Urinary bladder (tissue), 4 donors: ENCODE measurements around the gene TSHZ1. TPM values are rescaled to one million over a fixed set of nuclear protein-coding genes. Genes with fewer than 3 reads are reported as not detected.

Source experiments
- DNase-seq: peaks from one replicate; pipeline ENCODE4 v3.0.0-alpha.2; 2015; ENCODE audit errors: extremely low spot score
- H3K27ac ChIP-seq: one replicate; pipeline ENCODE4 v1.5.1; 2013; ENCODE audit warnings: low read depth, mild to moderate bottlenecking, moderate library complexity
- H3K36me3 ChIP-seq: one replicate; pipeline ENCODE4 v1.6.1; 2013; ENCODE audit warnings: mild to moderate bottlenecking, moderate library complexity; ENCODE audit not compliant: insufficient read depth
- H3K4me1 ChIP-seq: one replicate; pipeline ENCODE4 v1.6.1; 2013; ENCODE audit warnings: mild to moderate bottlenecking, moderate library complexity; ENCODE audit not compliant: insufficient read depth
- H3K4me3 ChIP-seq: one replicate; pipeline ENCODE4 v1.5.1; 2013; ENCODE audit warnings: low read depth, low read length
- WGBS: extraction: QIAGEN DNeasy Blood & Tissue Kit; methylation state at CpG from one replicate; pipeline ENCODE4 v1.1.7; 2013; 5-methylcytosine and 5-hydroxymethylcytosine counted together
- polyA plus RNA-seq: library from polyadenylated mRNA; stranded (reverse); fragments of 200-250 nt; gene quantifications from one replicate; pipeline ENCODE4 v1.2.3, GENCODE V29; 2013
- total RNA-seq: library from RNA; depleted of rRNA; stranded (reverse); fragments of >200 nt; gene quantifications from one replicate; pipeline ENCODE4 v1.2.3, GENCODE V29; 2014
- donor health status: healthy with polysubstance abuse.
- donor health status: healthy.

TSHZ1 gene
- total and polyA plus RNA-seq, 2 donors: 10.3 to 22.5 TPM

DNA sequence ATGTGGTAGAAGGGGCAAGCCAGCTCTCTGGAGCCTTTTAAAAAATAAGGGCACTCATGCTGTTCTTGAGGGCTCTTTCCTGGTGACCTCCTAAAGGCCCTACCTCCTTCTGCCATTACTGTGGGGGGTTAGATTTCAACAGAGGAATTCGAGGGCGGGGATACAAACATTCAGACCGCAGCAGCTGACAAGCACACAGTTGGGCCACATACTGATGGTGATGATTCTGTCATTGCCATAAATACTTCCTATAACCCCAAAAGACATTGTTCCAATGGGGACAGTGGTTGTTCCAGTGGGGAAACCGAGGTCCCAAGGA, 67.0 kb downstream of the TSHZ1 start:
- Histone ChIP-seq H3K4me3 (no peak overlapping the region), H3K4me1 (no peaks in the 10 kb centered on the region), H3K27ac (no peak overlapping the region), H3K36me3 (no peaks in the 10 kb centered on the region)
- WGBS: 95% methylated on average over 4 of the region's 4 CpGs
- DNase-seq: no peak

- H3K27ac ChIP-seq: no peak overlapping the region
- WGBS: 95% methylated on average over 5 of the region's 5 CpGs
- no peak overlapping the region for H3K4me3 ChIP-seq
- no peaks in the 10 kb centered on the region for H3K4me1 ChIP-seq
- no peak for DNase-seq
- no peaks in the 10 kb centered on the region for H3K36me3 ChIP-seq
Measured at GRCh38 chr18:75279381-75279780, 68.8 kb downstream of the TSHZ1 start.

DNA sequence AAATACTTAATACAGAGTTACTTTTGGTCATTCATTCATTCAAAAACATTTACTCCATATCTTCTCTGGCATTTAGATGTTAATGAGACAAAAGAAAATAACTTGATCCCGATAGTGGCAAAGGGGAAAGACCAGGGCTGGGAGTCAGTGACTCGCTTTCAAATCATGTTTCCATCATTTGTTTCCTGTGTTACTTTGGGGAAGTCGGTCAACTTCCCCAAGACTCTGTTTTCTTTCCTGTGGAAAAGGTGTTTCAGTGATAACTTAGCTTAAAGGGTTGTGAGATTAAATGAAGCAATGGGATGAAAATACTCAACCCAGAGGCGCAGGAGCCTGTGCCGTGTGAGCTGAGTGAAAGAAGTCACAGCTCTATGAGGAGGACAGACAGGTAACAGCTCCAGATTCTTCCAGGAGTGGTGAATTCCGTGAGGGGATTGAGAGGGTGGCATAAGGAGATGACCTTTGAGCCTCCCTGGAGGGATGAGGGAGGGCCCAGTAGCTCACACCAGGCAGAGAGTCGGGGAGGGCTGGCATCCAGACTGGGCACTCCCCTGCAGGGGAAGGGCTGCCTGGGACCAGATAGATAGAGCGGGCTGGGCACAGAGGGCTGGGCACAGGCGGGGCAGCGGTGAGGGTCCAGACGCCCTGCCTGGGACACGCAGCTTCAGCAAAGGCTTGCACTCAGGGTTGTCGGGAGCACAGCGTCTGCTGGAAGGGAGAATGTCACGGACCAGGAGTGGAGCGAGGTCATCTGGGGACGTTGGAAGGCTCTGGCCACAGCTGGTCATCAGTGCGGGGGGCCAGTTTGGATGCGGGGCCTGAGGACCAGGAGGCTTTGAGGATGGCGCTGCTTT, 70.1 kb downstream of the TSHZ1 start:
- Histone ChIP-seq H3K36me3 (peaks cover under 1% of the 10 kb centered on the region), H3K4me1 (no peaks in the 10 kb centered on the region), H3K27ac (no peak overlapping the region), H3K4me3 (no peak overlapping the region)
- WGBS: 83% methylated on average over 20 of the region's 20 CpGs
- no peak for DNase-seq

GRCh38 chr18:75282746-75283145, 72.1 kb downstream of the TSHZ1 start:
- peaks cover 5% of the 10 kb centered on the region for H3K36me3 ChIP-seq
- DNase-seq: no peak
- H3K27ac ChIP-seq: no peak overlapping the region
- no peaks in the 10 kb centered on the region for H3K4me1 ChIP-seq
- WGBS: 97% methylated on average over 15 of the region's 15 CpGs
- no peak overlapping the region for H3K4me3 ChIP-seq

DNA sequence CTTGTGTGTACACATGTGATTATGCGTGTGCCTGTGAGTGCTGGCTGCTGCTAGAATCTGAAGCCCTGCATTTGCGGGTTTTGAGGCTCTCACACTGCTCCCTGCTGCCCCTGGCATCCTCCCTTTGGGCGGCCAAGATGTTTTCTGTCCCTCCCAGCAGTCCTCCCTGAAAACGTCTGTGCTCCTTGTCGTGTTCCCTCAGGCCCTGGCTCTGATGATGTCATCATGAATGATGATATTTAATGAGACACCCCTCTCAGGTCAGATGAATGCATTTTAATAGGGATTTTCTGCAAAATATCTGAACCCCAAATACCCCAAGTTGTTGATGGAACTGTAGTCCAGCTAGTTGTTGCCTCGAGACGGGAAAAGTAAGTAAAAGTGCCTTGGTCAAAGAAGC, 73.1 kb downstream of the TSHZ1 start:
- no peak overlapping the region for H3K4me3 ChIP-seq
- no peak for DNase-seq
- peaks cover 5% of the 10 kb centered on the region for H3K36me3 ChIP-seq
- no peaks in the 10 kb centered on the region for H3K4me1 ChIP-seq
- no peak overlapping the region for H3K27ac ChIP-seq
- WGBS: 89% methylated on average over 7 of the region's 7 CpGs

GRCh38 chr18:75284566-75284965, 74.0 kb downstream of the TSHZ1 start:
- 97% methylated on average over 16 of the region's 16 CpGs for WGBS
- H3K27ac ChIP-seq: no peak overlapping the region
- peaks cover 5% of the 10 kb centered on the region for H3K36me3 ChIP-seq
- H3K4me1 ChIP-seq: no peaks in the 10 kb centered on the region
- H3K4me3 ChIP-seq: no peak overlapping the region
- no peak for DNase-seq

DNA sequence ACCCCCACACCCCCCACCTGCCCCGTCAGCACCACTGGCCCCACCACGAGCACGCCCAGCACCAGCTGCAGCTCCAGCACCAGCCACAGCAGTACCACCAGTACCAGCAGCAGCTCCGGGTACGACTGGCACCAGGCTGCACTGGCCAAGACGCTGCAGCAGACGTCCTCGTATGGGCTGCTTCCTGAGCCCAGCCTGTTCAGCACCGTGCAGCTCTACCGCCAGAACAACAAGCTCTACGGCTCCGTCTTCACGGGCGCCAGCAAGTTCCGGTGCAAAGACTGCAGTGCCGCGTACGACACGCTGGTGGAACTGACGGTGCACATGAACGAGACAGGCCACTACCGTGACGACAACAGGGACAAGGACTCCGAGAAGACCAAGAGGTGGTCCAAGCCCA, 75.3 kb downstream of the TSHZ1 start:
- no peaks in the 10 kb centered on the region for H3K4me1 ChIP-seq
- 98% methylated on average over 24 of the region's 24 CpGs for WGBS

DNA sequence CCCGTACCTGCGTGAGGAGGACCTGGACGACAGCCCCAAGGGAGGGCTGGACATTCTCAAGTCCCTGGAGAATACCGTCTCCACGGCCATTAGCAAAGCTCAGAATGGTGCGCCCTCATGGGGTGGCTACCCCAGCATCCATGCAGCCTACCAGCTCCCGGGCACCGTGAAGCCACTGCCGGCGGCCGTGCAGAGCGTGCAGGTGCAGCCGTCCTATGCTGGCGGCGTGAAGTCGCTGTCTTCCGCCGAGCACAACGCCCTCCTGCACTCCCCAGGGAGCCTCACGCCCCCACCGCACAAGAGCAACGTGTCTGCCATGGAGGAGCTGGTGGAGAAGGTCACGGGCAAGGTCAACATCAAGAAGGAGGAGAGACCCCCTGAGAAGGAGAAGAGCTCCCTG, 76.4 kb downstream of the TSHZ1 start:
- no peak overlapping the region for H3K27ac ChIP-seq
- no peak overlapping the region for H3K4me3 ChIP-seq
- peaks cover 5% of the 10 kb centered on the region for H3K36me3 ChIP-seq
- H3K4me1 ChIP-seq: no peaks in the 10 kb centered on the region
- WGBS: 97% methylated on average over 23 of the region's 23 CpGs
- no peak for DNase-seq

More for the DNA sequence above, 75.3 kb downstream of the TSHZ1 start:
- no peak for DNase-seq
- peaks cover 5% of the 10 kb centered on the region for H3K36me3 ChIP-seq
- no peak overlapping the region for H3K4me3 ChIP-seq
- no peak overlapping the region for H3K27ac ChIP-seq

GRCh38 chr18:75287700-75288099, 77.1 kb downstream of the TSHZ1 start:
- Histone ChIP-seq H3K4me1 (no peaks in the 10 kb centered on the region), H3K36me3 (peaks cover 5% of the 10 kb centered on the region), H3K27ac (no peak overlapping the region), H3K4me3 (no peak overlapping the region)
- DNase-seq: no peak
- 98% methylated on average over 24 of the region's 24 CpGs for WGBS

- Histone ChIP-seq H3K4me1 (no peaks in the 10 kb centered on the region), H3K4me3 (no peak overlapping the region), H3K27ac (no peak overlapping the region), H3K36me3 (peaks cover 7% of the 10 kb centered on the region)
- 90% methylated on average over 4 of the region's 4 CpGs for WGBS
- DNase-seq: no peak
Measured at GRCh38 chr18:75289761-75290160, 79.2 kb downstream of the TSHZ1 start.

DNA sequence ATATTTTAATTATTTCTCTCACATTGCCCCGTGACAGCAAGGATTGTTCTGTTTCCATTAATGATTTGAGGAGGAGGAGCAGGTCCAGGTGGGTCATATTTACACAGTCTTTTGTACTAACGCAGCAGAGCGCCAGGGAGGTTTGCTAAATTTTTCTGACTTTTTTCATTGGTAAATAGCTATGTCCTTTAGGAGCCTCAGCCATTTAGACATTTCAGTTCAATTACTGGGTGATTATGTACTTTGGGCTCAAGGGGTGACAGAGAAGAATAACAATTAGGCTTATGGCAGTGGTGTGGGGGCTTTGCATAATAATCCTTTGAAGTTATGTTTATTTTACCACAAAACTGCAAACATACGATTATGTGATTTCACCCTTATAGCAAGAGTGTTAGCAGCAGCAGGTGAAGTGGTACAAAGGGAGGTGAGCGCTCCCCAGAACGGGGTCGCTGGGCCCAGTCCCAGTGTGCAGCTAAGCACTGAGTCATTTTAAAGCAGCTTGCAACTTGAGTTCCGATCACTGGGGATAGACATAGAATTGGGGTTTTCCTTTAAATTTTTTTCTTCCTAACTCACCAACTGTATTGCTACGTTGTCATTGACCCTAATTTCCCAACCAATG, 80.3 kb downstream of the TSHZ1 start:
- no peaks in the 10 kb centered on the region for H3K4me1 ChIP-seq
- 93% methylated on average over 9 of the region's 9 CpGs for WGBS
- DNase-seq: no peak
- no peak overlapping the region for H3K4me3 ChIP-seq
- peaks cover 4% of the 10 kb centered on the region for H3K36me3 ChIP-seq
- no peak overlapping the region for H3K27ac ChIP-seq

DNA sequence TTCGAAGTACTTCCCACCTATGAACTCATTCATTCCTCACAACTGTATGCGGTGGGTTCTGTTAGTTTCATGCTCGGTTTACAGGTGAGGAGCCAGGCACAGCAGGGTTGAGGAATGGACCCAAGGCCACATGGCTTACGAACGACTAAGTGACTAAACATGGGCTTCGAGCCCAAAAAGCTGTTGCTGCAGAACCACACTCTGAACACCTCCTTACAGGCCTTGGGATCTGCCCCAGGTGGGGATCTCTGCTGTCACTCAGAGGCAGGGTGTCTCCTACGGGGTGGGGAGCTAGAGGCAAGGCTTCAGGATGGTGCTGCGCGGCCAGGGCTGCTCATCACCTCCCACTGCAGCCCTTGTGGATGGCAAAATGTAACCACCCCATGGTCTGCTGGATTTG, 80.9 kb downstream of the TSHZ1 start:
- WGBS: 95% methylated on average over 9 of the region's 9 CpGs
- H3K36me3 ChIP-seq: peaks cover 2% of the 10 kb centered on the region
- H3K27ac ChIP-seq: no peak overlapping the region
- DNase-seq: no peak
- no peak overlapping the region for H3K4me3 ChIP-seq
- H3K4me1 ChIP-seq: no peaks in the 10 kb centered on the region

- WGBS: 93% methylated on average over 9 of the region's 9 CpGs
- Histone ChIP-seq H3K4me1 (no peaks in the 10 kb centered on the region), H3K4me3 (no peak overlapping the region), H3K27ac (no peak overlapping the region), H3K36me3 (peaks cover 2% of the 10 kb centered on the region)
- no peak for DNase-seq
Measured at GRCh38 chr18:75293591-75293990, 83.0 kb downstream of the TSHZ1 start.

- H3K27ac ChIP-seq: no peak overlapping the region
- 53% methylated on average over 8 of the region's 8 CpGs for WGBS
- H3K4me1 ChIP-seq: no peaks in the 10 kb centered on the region
- no peak overlapping the region for H3K4me3 ChIP-seq
- peaks cover 2% of the 10 kb centered on the region for H3K36me3 ChIP-seq
- no peak for DNase-seq
Measured at GRCh38 chr18:75297731-75298130, 87.1 kb downstream of the TSHZ1 start.
